ENCODE results near the gene LRIG3.

DNA sequence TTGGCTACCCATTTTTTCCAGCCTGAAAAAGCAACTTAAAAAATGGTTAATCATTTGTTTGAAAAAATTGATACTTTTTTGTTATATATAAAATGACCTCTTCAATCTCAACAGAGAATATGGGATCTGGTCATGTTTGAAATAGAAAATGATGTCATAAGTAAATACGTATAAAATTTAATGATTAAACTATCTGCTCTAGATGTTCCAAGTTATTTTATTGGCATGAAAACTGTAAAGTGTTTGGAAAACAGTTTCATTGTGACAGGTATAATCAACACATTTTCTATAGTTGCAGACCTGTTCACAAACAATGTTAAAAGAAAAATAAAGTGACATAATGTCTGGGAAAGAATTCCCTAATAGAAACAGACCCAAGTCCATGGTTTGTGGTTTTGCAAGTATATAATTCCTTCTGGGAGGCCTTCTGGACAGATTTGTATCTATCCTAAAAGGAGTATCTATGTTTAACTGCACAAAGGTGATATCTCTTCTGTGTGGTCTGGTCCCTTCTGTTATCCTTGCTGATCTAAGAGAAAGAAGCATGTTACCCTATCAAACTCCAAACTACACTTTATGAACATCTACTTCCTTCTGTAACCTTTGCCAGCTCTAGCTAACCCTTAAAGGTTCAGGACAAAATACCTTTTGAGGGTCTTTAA lies 39.5 kb upstream of the LRIG3 start:
- TF ChIP-seq SNAI2 (CRISPR knock-in tag; IDR thresholded peaks at IDR 0.05): no peak
- TF ChIP-seq TOX (CRISPR knock-in tag; IDR thresholded peaks at IDR 0.05; ENCODE audit: borderline replicate concordance): no peak
- no peak for TF ChIP-seq ZFP30 (CRISPR knock-in tag; IDR thresholded peaks at IDR 0.05)
- no peak for TF ChIP-seq RARB (CRISPR knock-in tag; IDR thresholded peaks at IDR 0.05)
- TF ChIP-seq, protein P1, sequence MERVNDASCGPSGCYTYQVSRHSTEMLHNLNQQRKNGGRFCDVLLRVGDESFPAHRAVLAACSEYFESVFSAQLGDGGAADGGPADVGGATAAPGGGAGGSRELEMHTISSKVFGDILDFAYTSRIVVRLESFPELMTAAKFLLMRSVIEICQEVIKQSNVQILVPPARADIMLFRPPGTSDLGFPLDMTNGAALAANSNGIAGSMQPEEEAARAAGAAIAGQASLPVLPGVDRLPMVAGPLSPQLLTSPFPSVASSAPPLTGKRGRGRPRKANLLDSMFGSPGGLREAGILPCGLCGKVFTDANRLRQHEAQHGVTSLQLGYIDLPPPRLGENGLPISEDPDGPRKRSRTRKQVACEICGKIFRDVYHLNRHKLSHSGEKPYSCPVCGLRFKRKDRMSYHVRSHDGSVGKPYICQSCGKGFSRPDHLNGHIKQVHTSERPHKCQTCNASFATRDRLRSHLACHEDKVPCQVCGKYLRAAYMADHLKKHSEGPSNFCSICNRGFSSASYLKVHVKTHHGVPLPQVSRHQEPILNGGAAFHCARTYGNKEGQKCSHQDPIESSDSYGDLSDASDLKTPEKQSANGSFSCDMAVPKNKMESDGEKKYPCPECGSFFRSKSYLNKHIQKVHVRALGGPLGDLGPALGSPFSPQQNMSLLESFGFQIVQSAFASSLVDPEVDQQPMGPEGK (CRISPR knock-in tag; IDR thresholded peaks at IDR 0.05; ENCODE audit: borderline replicate concordance): no peak
- TF ChIP-seq PPARA (CRISPR knock-in tag; IDR thresholded peaks at IDR 0.05; ENCODE audit: borderline replicate concordance): no peak
- TF ChIP-seq ZC3H10 (CRISPR knock-in tag; IDR thresholded peaks at IDR 0.05): no peak
- no peak for TF ChIP-seq BACH2 (CRISPR knock-in tag; IDR thresholded peaks at IDR 0.05; ENCODE audit: borderline replicate concordance)
- TF ChIP-seq, protein P2, sequence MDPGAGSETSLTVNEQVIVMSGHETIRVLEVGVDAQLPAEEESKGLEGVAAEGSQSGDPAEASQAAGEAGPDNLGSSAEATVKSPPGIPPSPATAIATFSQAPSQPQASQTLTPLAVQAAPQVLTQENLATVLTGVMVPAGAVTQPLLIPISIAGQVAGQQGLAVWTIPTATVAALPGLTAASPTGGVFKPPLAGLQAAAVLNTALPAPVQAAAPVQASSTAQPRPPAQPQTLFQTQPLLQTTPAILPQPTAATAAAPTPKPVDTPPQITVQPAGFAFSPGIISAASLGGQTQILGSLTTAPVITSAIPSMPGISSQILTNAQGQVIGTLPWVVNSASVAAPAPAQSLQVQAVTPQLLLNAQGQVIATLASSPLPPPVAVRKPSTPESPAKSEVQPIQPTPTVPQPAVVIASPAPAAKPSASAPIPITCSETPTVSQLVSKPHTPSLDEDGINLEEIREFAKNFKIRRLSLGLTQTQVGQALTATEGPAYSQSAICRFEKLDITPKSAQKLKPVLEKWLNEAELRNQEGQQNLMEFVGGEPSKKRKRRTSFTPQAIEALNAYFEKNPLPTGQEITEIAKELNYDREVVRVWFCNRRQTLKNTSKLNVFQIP (CRISPR knock-in tag; IDR thresholded peaks at IDR 0.05; ENCODE audit: borderline replicate concordance, low read depth): no peak
- TF ChIP-seq GLIS3 (CRISPR knock-in tag; IDR thresholded peaks at IDR 0.05): no peak

Measured in SK-N-SH treated with all-trans-retinoic acid at 6 μM for 48 hours (cell line).